Caki2 (cell line): ENCODE data around the gene GCK. TPM values are rescaled to one million over a fixed set of nuclear protein-coding genes. Genes with fewer than 3 reads are reported as not detected.

Experiments used
- DNase-seq: peaks from one replicate; pipeline ENCODE4 v3.0.0-alpha.2; 2015; ENCODE audit warnings: low read depth
- in situ Hi-C: cut with HindIII; loops from 2 replicates; pipeline ENCODE4 v1.10.0; 2016; ENCODE audit warnings: low sequenced_read_pairs, low pct_unique_long_range_greater_than_20kb, mixed read lengths
- total RNA-seq: library from RNA; depleted of rRNA; stranded (reverse); fragments of >200 nt; shearing (Covaris generic); gene quantifications from 2 replicates; pipeline ENCODE4 v1.2.3, GENCODE V29; 2014; ENCODE audit warnings: low replicate concordance

Gene GCK
- total RNA-seq, 1 experiment from 2014 or later, result not detected

DNA sequence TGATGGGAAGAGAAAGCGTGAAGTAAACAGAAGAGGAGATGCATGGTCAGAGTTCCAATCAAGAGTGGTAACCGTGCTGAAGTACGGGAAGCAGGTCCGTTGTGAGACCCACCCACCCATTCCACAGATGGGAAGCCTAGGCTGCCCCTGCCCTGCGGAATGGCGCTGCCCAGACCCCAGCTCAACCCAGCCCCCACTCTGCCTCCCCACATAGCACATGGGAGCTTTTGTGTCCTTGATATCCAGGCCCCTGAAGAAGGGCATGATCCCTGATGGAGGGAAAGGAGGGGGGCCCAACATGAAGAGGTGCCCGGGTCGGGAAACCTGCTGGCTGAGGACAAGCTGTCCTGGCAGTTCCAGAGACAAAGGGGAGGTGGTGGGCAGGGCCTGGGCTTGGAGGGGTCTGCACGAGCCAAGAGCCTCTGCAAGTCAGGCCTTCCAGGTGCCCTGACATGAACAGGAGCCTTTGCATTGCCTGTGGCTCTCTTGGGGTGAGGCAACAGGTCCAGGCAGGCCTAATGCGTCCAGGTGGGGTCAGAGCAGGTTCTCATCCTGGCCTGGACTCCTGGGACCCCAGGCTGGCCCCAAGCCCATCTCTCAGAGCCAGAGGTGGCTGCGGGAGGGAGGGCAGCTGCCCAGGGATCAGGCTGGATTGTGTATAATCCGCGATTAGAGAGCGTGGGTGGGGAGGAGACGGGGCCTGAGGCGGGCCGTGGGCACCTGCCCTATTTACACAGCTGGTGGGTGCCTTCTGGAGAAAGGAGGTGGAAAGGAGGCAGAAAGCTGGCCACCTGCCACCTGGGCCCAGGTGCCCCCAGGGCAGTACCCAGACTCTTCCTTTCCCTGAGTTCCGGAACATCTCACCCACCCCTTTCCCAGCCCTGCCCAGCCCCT lies 35.1 kb upstream of the GCK start:
- in situ Hi-C loops, result no loop called here
- DNase-seq, result no peak

GRCh38 chr7:44223362-44224079 lies 34.3 kb upstream of the GCK start:
- in situ Hi-C loops, result no loop called here
- no peak for DNase-seq

GRCh38 chr7:44222776-44223261 lies 33.6 kb upstream of the GCK start:
- no peak for DNase-seq
- in situ Hi-C loops, result no loop called here

DNA sequence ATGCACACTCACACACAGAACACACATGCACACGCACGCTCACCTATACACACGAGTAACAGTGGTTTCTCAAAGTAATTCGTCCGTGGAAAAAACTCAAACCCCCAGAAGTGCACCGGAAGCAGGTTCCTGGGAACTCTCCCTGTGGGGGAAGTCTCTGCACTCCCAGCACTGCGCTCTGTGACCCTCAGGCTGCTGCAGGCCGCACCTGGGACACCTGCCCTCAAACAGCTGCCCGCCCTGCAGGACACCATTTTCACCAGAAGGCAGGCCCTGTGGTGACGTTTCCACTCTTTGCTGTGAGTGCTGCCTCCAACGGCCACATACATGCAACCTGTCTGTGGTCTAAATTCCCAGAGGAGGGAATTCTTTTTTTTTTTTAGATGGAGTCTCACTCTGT lies 32.8 kb upstream of the GCK start:
- in situ Hi-C loops, result no loop called here
- no peak for DNase-seq

GRCh38 chr7:44221231-44221791 lies 32.1 kb upstream of the GCK start:
- in situ Hi-C loops, result no loop called here
- no peak for DNase-seq

GRCh38 chr7:44220358-44221112 lies 31.3 kb upstream of the GCK start:
- no peak for DNase-seq
- in situ Hi-C loops, result no loop called here

GRCh38 chr7:44220046-44220357 lies 30.8 kb upstream of the GCK start:
- no peak for DNase-seq

GRCh38 chr7:44219371-44220045 lies 30.3 kb upstream of the GCK start:
- DNase-seq, result no peak
- in situ Hi-C loops, result no loop called here

More at GRCh38 chr7:44220046-44220357, 30.8 kb upstream of the GCK start:
- in situ Hi-C loops, result no loop called here

DNA sequence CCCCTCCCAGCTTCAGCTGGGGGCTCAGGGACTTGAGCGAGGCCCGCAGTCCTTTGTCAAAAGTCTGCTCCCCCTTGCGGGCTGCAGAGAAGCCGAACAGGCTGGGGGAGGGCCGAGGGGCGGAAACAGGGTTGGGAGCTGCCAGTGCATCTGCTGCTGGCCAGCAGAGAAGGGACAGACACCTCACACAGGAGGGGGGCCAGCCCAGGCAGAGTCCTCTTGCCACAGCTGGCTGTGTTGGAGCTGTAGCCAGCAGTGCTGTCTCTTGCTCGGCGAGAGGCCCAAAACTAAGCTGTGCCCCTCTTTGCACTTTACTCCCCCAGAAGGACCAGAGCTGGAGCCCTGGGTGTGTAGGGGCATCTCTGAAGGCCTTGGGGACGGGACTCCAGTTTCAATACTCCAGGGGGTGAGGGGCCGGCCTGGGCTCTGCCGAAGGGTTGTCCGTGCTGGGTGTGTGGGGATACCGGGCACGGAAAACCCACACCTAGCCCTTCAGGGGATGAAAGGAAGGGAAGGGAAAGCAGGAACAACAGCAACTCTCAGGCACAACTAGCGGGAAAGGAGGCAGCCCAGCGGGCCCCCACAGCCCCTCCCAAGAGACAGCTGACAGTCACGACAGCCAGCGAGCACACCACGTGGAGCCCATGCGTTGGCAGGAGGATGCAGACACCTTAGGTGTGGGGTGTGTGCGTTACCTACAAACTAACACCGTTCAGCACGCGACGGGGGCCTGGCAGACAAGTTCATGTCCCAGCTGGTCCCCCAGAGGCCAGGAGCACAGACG lies 29.4 kb upstream of the GCK start:
- in situ Hi-C loops, result no loop called here
- no peak for DNase-seq

DNA sequence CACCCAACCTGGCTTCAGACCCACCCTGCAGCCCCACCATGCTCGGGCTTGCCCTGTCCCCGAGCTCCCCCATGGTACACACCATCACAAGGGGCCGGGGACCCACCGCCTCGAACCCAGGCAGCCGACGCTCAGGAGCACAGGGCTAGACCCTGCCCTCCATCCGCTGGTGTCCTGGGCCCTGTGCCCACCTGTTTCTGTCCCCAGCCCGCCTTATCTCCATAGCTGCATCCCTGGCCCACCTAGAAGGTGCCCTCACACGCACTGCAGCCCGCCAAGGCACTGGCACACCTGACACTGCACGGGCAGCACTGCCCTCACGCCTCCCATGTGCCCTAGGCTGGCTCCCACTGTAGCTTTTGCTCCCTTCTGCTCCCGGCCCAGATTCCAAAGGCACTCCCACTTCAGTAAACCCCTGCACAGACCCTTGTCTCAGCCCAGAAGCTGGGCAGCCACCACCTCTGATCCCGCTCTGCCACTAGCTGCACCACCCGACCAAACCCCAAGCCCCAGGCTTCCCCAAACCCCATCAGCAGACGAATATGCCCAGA lies 28.7 kb upstream of the GCK start:
- in situ Hi-C loops, result no loop called here
- no peak for DNase-seq

DNA sequence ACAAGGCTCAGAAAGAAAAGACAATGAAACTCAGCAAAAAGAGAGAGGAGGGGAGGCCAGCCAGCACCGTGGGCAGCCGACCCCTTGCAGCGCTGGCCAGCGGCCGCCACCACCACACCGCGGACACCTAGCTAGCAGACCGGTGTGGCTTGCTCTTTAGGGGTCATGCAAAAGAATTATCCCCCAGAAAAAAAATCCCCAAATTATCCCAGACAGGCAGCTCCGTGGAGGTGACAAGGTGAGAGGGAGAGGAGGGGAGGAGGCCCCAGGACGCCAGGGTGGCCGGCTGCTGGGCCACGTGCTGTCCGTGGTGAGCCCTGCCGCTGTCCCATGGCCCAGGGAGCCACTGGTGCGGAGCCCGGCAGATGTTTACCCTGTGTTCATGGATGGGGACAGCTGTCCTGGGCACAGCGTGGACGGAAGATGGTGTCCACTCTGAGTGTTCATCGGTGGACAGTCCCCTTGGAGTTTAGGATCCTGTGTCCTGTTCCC lies 28.0 kb upstream of the GCK start:
- DNase-seq, result no peak
- in situ Hi-C loops, result no loop called here

DNA sequence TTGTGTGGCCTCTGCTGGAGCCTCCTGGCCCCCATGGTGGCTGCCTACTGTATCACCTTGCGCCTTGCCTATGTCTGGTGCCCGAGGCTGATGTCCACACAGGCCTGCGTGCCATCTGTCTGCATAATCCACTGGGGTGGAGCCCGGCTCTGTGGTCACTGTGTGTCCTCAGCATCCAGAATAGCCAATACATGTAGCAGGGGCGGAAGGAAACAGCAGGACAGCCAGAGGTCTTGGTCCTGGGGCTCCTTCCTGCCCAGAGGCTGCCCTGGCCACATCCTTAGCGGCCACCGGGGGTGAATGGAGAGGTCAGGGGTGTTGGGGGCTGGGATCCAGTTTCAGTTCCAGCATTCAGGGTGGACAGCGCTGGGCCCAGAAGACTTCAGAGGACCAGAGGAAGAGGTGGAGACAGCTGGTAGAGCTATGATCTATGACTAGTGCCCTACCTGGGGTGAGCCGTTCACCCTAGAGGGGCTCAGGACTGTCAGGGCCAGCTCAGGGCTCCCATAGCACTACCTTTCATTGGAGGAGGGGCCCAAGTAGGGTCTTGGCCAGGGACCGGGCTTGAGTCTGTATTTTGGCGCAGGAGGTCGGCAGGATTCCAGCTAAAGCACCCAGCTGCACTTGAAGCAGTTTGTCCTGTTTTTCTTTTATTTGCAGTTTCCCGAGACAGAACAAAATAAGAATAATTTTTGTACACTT lies 27.4 kb upstream of the GCK start:
- DNase-seq, result no peak
- in situ Hi-C loops, result no loop called here

DNA sequence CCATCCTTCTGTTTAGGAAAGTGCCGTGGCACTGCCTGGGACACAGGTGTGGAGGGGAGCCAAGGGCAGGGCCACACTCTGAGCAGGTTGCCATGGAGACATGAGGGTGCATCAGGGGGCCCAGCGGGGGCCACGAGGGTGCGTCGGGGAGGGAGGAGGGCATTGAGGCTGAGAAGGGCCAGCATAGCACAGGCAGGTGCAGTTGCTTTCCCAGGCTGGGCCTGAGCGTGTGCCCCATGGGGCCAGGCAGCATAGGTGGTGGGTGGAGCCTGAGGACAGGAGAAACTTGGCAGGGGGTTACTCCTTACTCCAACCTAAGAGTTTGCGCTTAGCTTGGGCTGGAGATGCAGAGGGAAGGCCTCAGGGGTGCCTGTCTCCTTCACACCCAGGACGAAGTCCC lies 26.8 kb upstream of the GCK start:
- no peak for DNase-seq
- in situ Hi-C loops, result no loop called here

- no peak for DNase-seq
- in situ Hi-C loops, result no loop called here
These were observed 26.3 kb upstream of the GCK start for GRCh38 chr7:44215531-44215930.

GRCh38 chr7:44213877-44214388 lies 24.7 kb upstream of the GCK start:
- in situ Hi-C loops, result no loop called here
- no peak for DNase-seq

GRCh38 chr7:44213206-44213876 lies 24.1 kb upstream of the GCK start:
- DNase-seq, result no peak
- in situ Hi-C loops, result no loop called here
